HG02885 (cell line): ENCODE results near the gene MYMK.

Experiments
- ATAC-seq: cut with Tn5 transposase; IDR thresholded peaks from one replicate; pipeline ENCODE4 v1.9.1; 2021; ENCODE audit warnings: mild to moderate bottlenecking; ENCODE audit not compliant: unreplicated experiment, poor library complexity

MYMK gene

GRCh38 chr9:133536080-133536479 lies 11.3 kb upstream of the MYMK start:
- ATAC-seq: no peak

DNA sequence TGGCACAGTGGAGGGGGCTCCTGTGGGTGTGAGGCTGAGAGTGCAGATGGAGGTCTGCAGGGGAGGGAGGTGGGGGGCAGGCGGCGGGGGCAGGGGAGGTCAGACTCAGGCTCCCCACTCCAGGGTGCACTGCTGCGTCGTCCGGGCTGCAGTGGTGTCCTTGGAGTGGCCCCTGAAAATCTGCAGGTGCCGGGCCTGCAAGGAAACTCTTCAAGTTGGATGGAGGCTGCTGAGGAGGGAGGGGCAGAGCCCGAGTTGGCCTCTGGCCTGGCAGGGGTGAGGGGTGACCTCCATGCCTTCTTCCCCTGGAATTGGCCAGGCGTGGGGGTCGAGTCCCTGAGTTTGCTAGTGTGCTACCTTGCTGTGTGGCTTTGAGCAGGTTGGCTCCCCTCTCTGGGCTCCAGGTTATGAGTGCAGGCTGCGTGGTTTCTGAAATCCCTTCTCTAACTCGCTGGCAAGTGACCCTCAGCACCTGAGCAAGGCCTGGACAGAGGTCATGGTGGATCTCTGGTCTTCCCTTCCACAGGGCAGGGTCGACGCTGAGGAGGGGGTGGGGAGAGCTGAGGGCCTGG lies 10.6 kb upstream of the MYMK start:
- no peak for ATAC-seq

GRCh38 chr9:133534346-133535291 lies 9.9 kb upstream of the MYMK start, which contains the start of gene ADAMTSL2:
Gene ADAMTSL2 (plus strand): TSS chr9:133534704. CDS start chr9:133536713, 2,009 bp downstream.
- no peak for ATAC-seq

DNA sequence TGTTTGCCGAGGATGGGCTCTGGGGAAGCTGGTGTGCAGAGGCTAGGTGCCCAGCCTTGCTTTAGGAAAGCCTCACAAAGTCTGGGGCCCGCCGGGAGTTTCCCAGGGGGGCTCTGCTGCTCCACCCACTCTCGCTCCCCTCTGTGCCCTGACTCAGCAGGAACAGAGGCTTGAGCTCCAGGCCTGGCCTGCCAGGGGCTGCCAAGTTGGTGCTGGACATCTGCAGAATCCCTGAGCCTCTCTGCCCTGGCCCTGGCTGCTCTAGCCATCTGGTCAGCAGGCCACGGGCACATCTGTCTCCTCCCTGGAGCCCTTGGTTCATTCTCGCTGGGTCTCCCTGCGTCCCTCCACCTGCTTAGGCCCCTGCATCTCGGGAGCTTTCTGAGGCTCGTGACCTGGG lies 9.1 kb upstream of the MYMK start:
- no peak for ATAC-seq

DNA sequence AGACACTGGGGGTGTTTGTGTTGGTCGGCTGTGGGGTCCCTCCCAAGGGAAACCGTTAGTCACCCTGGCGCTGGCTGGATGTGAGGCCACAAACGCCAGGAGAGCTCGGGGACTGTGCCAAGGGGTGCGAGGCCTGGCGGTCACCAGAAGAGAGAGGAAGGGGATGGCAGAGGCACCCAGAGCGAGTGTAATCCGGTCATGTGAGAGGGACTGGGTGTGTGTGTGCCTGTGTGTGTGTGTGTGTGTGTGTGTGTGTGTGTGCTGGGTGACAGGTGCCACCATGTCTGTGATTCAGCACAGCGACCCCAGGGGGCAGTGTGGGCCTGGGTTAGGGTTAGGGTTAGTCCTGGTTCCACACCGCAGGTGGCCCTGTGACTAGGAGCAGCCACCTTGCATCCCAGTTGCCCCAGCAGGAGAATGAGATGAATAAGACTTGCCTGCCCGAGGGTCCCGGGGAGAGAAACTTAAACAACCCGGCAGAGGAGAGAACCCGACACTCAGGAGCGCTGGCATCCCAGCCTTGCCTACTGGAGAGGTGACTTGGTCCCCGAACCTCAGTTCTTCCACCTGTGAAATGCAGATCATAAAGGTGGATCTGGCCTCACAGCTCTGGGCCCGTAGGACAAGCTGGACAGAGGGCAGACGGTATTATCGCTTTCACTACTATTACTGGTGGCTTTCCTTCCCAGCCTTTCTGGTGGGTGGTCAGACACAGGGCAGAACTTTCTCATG lies 8.3 kb upstream of the MYMK start:
- ATAC-seq: no peak

DNA sequence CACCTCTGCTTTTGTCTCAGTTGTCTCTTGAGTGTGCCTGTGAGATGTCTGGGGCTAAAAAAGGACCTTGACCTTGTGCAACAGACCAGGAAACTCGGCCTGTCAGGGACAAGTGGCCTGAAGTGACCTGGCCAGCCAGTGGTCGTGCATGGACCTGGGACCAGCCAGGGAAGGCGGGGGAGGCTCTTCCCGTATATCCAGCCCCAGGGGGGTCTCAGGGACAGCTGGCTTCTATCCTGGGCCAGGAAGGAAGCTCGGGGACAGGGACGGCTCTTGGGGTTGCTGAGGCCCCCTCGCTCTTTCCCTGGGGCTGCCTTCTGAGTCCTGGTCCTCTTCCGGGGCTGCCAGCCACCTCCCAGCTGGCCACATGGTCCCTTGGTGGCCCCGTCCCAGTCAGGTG lies 6.5 kb upstream of the MYMK start:
- ATAC-seq: no peak

- no peak for ATAC-seq
Observed at GRCh38 chr9:133529874-133530273, 5.1 kb upstream of the MYMK start.

GRCh38 chr9:133529457-133529856 lies 4.7 kb upstream of the MYMK start:
- no peak for ATAC-seq

- no peak for ATAC-seq
Observed at GRCh38 chr9:133528876-133529241, 4.1 kb upstream of the MYMK start.

- no peak for ATAC-seq
Observed at GRCh38 chr9:133528001-133528875, 3.5 kb upstream of the MYMK start.

- ATAC-seq: no peak
Observed at GRCh38 chr9:133527444-133527920, 2.7 kb upstream of the MYMK start.

DNA sequence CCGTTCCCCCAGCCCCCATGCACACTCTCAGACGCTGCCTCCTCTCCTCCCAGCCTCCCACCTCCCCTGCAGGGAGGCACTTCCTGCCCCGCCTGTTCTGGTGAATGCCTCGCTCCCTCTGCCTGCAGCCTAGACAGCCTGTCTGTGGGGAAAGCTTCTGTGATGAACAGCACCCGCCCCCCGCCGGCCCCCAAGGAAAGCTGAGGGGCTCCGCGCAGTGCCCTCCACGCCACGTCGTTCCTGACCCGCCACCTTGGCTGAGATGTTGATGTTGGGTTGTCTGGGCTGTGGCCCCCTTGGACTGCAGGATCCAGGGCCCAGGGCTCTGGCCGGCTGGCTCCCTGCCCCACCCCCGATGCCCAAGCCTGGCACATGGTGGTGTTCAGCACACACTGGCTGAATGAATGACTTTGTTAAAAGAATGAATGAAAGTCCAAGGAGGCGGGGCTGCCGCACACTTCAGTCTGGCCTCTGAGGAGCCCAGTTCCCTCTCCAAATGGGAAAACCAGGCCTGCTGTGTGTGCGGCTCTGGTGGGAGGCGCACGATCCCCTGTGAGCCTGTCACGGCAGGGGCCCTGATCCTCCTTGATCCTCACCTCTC lies 2.1 kb upstream of the MYMK start:
- ATAC-seq: no peak

- no peak for ATAC-seq
Observed at GRCh38 chr9:133525677-133526076, 918 bp upstream of the MYMK start.

- ATAC-seq: no peak
Observed at GRCh38 chr9:133524146-133524545, 613 bp downstream of the MYMK start.

DNA sequence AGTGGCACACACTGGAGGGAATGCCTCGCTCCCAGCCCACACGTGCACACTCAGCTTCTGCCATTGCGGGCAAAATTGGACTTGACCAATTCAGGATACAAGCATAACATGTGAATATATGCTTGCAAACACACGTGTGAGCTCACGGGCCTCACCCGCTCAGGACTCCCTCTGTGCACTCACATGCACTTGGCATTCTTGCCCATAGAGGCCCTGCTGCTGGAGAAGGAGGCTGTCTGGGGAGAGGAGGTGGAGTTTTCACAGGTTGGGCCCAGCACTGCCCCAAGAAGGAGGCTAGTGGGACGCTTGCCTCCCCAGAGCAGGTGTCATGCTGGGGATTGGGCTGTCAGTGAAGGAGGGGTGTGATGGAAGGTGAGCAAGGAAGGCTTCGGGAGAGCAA lies 1.7 kb downstream of the MYMK start:
- no peak for ATAC-seq

DNA sequence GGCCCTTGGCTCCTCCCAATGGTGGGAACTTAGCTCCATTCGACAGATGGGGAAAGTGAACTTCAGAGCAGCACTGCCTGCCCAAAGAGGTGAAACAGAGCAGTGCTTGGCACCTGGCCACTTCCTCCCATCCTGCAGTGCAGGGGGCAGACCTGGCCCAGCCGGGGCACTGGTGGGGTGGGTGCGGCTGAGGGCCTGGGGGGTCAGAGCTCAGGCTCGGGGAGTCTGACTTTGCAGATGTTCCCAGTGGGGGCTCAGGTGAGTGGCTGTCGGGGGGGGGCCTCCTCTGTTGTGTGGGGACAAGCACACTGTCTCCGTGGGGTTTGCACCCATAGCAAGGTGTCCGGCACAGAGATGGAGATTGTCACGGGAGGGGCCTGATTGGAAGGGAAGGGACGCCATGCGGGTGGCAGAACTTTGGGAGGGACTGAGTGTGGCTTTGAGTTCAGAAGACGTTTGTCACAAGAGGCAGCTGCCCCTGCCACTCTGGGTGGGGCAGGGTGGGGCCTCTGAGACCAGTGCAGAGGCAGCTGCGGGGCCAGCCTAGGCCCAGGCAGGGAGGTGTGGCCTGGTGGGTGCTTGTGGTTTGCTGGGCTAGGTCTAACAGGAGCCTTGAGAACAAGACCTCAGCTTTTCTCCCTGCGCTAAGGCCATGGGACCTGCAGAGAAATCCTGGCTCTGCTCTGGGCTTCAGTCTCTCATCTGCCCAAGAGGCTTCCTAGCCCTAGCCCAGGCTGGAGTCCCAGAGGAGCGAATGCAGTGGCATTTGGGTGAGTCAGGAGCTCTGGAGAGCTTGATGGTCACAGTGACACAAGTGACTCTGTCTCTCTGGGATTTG lies 2.5 kb downstream of the MYMK start:
- ATAC-seq: no peak

DNA sequence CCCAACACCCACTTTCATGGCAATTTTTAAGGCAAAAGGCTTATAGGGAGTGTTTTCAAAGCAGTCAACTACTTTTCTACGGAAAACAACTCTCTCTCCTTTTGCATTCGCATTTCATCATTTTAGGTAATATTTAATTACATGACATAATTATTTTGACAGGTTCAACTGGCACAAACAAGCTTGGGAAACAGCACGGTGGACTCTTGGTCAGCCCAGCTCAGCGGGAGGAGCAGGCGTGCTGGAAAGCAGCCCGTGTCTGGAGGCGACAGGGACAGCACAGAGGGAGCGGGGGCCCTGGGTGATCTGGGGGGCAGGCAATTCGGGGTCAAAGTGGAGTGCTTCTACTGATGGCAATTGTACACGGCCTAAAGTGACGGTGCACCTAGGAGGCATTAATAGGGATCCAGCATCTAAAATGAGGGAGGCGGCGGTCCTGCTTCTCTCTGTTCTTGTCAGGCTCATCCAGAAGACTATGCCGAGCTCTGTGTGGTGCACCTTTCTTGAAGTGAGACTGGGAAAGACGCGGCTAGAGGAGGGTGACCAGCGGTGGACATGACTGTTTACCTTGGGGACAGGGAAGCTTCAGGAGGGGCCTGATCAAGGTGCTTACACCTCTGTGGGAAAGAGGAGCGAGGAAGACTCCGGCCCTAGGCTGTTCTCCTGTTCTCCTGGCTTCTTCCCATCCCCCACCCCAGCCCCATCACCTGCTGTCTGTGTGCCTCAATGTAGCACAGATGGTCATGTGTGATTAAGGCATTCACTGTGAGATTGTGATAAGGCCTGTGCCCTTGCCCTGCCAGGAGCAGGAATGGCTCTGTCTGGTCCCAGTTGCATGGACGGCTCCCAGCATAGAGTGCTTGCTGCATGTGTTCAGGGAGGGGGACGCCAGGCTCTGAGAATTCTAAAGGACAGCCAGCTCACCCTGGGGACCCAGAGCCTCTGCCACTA lies 3.4 kb downstream of the MYMK start:
- ATAC-seq: no peak
